Urothelium cell line (cell line): ENCODE results near the gene MRTFB.
"Not testable (repeated sequence)": the region's sequence is repeated elsewhere in the genome, so short reads cannot be mapped to it uniquely, and the experiment has no call there.

ENCODE experiments used
- DNase-seq: peaks from one replicate; pipeline ENCODE4 v3.0.0; 2011; ENCODE audit warnings: low spot score, mixed read lengths
- FAIRE-seq: peaks from 2 replicates; lab custom pipeline; 2011; peaks lifted over from hg19 to GRCh38; lab: Jason Lieb, UNC

The MRTFB gene

DNA sequence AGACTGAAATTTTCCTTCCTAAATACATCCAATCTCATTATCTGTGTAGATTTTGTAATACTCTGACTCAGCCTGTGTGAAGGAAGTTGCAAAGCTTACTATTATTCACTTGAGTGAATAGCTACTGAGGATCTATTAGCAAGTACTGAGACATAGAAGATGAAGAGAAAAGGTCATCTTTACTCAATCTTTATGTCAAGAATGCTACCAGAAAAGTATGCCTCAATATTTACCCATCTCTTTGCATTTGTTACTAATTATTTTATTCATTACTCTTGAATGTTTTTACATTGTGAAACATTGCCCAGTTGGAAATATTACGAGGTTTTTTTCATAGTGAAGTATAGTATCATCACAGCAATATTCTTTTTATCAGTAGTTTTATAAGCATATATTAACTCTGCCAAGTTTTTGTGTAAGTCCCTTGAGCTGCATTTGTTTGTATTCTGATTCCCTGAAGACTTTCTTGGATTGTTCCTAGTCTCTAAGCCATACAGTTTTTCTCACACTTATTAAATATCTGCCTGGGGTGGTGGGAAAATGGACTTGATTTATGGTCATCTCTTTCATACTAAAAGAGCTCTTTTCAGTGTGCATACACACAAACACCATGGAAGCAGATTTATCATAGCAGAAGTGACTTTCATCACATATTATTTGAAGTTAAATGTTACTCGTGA is 110.4 kb downstream of the MRTFB start:
- FAIRE-seq (no peak), DNase-seq (no peak)

DNA sequence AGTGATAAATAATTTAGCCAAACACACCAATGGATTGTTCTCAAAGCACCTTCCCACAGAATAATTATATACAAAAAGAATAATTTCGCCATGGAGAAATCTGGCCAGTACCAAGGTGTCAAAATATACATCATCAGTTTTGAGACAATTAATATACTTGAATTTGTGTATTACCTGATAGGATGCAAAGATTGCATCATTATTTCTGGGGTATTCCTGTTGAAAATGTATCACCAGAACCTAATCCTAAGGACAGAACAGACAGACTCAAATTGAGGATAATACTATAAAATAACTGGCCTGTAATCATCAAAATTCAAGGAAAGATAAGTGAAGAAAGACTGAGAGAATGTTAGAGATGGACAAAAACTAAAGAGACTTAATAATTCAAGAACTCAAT is 111.9 kb downstream of the MRTFB start:
- no peak for FAIRE-seq
- DNase-seq = no peak

DNA sequence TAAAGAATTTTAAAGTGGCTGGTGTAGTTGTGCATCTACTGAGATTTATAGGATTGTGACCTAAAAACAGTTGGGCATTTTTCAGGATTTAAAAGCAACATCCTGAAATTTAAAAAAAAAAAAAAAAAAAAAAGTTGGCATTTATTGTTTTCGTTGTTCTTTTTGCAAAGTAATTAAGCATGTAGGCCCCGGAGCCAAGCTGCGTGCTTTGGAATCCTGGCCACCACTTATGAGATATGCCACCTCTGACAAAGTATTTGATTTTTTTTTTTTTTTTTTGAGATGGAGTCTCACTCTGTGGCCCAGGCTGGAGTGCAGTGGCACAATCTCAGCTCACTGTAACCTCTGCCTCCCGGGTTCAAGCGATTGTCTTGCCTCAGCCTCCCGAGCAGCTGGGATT is 112.8 kb downstream of the MRTFB start:
- FAIRE-seq, DNase-seq: not testable (repeated sequence)

DNA sequence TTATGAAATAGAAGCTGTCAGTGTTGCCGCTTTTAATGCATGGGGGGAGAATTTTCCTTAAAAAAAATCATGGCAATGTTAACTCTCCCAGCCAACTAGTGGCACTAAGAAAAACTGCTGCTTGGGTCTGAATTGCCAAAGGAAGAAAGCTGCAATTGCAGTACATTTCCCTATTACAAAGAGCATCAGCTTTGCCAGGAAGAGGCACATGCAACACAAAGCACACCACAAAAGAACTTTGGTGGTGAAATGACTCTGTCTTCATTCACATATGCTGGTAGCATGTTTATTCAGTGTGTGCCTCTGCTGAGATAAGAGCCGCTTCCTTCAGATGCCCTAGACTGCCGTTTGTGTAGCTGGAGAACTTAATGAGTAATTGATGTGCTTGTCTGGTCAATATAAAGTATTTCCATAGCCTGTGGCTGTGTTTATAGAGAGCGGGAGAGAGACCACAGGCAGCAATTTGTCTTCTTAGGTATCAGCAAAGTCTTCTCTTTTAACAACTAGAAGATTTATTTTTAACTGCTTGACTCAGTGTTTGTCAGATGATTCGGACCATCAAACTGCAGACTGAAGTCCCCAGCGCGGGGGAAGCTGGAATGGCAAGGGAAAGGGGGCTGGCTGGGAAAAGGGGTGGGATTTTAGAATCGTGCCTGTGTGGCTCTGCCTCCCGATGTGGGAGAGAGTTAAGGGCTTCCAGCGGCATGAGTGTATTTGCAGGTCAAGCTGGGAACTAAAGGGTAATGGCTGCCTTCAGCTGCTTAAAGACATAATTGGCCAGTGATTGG is 115.1 kb downstream of the MRTFB start:
- DNase-seq (peak; percentile 18), FAIRE-seq (no peak)

DNA sequence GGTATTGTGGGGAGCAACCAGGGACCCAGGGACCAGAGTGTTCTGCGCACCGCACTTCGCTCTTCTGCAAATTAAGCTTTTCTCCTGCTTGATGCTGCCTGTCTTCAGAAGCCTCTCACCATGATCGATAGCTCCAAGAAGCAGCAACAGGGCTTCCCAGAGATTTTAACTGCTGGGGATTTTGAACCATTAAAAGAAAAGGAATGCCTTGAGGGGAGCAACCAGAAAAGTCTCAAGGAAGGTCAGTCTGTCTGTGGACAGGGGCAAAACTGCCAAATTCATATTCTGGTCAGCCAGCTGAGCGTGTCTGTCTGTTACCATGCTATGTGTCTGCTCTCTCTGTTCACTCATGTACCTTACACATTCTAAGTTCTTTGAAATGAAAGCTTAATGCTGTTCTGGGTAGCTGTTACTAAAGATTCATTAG is 115.7 kb downstream of the MRTFB start:
- no peak for FAIRE-seq
- no peak for DNase-seq

DNA sequence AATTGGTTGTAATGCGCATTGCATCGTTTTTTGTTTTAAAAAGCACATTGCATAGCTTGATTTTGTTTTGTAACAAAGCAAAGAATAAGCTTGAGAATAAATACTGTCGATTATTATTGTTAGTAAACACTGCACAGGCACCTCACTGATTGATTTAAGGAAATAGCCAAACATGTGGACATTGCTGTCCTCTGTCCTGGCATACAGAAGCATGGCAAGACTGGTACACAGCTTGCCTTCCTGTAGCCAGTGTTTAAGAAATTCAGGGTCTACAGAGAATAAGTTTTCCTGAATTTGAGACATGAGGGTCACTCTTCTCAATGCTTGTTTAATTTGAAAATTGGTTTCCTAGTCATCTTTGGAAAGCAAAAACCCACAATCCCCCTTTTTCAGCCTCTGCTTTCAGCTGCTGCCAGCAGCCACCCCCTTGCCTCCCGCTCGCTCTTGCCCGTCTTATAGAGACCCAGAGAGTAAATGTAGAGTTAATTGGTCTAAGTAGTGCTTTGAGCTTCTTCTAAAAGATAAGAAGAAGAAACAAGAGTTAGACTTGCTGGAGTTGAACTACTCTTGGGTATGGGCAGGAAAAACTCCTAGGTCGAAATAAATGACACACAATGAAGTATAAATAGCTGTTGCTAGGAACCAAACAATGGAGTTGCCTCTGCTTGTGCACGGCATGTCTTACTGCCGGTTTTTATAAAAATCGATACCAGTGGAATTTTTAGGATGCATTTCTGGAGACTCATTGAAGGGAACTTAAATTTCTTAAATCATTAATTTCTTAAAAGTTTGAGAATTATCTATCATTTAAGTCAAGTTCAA is 116.6 kb downstream of the MRTFB start:
- DNase-seq = no peak
- FAIRE-seq = no peak

DNA sequence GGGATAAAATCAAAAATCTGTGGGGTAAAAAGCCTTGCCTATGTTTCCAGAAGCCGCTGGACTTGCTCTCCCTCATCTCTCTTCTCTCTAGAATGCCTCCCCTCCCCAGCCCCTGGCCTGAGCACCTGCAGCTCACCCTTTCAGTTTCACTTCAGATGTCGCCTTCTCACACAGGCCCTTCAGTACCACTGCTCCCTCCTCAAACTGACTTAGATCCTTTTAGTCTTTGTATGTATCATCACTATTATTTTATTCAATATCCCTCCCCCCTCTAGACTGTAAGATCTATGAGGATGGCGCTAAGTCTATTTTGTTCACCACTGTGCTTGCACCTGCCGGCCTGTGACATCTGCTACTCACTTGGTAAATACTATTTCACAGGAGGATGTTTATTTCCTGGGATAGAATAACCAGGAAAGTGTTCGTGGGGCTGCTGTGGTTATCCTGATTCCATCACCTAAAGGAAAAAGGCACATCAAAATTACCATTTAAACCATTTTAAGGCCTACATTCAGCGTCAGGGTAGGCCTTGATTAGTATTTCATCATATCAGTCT is 122.3 kb downstream of the MRTFB start:
- no peak for DNase-seq
- no peak for FAIRE-seq

DNA sequence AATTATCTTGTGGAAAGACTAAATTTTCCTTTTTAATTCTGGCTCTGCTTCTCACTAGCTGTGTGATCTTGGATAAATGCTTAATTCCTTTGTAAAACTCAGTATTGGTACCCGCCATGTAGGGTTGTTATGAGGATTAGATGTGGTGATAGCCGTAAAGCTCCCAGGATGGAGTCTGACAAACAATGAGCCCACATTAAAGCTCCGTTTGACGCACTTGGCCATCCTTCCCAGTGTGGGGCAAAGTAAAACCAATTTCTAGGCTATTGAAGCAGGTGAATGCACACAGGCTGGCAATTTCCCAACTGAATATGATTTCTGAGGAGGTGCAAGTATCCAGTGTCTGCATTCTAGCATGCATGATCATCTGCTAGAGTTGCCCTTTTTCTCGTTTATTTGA is 123.6 kb downstream of the MRTFB start:
- FAIRE-seq (no peak), DNase-seq (no peak)

DNA sequence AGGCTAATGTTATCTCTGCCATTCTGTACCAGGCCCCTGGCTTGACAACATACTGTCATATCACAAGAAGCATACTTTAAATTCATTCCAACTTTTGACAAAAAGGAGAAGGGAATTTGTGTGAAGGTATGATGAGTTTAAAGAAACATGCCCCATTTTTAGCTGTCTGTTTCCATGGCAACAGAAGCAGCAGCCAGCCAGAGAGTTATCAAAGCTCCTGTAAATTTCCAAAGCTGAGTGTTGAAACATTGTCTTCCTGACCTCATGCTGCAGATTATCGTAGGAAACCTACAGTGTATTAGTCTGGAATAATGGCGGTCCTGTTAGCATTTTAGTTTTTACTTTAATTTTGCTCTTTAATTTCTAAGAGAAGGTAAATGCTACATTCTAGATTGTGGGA is 124.9 kb downstream of the MRTFB start:
- DNase-seq (no peak), FAIRE-seq (no peak)

DNA sequence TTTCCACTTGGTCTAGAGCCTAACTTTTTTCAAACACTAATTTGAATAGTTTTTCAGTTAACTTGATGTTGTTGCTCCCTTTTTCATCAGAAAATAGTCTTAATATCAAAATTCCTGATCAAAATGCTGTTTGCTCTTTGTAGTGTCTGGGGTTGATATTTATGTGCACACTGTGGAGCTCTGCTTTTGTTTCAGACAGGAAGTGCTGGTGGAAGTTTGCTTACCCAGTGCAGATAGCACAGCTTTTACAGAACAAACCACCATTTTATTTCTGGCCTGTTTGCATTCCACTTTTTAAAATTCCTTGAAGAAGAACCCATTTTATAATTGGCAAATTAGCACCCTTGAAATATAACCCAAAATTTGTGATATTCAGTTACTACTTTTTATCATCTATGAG is 125.4 kb downstream of the MRTFB start:
- DNase-seq = no peak
- no peak for FAIRE-seq

DNA sequence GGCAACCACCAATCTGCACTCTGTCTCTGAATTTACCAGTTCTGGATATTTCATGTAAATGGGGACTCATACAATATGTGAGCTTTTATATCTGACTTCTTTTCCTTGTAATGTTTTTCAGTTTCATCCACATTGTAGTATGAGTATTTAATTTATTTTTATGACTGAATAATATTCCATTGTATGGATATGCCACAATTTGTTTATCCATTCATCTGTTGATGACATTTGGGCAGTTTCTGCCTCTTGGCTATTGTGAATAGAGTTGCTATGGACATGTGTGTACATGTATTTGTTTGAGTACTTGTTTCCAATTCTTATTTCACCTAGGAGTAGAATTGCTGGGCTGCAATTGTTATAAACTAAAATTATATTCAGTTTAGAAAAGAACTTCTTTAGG is 126.9 kb downstream of the MRTFB start:
- FAIRE-seq (no peak), DNase-seq (no peak)

DNA sequence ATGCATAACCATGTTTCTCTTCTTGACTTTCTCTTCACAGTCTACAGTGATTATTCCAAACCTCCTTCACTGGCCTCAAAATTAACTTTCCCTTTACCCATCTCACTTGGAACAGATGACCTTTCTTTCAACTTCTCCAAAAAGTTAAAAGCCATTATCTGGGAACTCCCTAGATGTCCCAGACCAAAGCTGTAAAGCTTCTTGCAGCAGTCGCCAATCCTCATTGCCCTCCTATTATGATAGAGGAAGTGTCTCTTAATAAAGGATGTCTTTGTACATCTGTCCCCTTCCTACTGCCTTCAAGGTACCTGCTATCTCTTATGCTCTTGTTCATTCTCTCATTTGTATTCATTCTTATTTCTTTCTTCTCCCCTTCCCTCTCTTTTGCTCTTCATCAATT is 127.5 kb downstream of the MRTFB start:
- DNase-seq (no peak), FAIRE-seq (no peak)

DNA sequence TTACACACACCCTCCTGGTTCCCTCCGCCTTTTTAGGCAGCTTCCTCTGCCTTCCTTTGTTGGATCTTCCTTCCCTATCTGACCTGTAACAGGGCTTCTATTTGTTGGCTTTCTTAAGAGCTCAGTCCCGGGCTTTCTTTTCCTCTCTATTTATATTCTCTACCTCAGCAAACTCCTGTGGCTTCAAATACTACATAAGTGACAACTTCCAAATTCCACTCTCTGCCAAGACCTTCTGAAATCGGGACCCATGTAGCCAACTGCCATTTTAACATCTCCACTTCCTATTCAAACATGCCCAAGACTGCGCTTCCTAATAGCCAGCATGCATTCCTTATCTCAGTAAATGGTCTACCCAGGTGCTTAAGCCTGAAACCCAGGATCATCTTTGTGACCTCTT is 128.1 kb downstream of the MRTFB start:
- DNase-seq = no peak
- FAIRE-seq = no peak

DNA sequence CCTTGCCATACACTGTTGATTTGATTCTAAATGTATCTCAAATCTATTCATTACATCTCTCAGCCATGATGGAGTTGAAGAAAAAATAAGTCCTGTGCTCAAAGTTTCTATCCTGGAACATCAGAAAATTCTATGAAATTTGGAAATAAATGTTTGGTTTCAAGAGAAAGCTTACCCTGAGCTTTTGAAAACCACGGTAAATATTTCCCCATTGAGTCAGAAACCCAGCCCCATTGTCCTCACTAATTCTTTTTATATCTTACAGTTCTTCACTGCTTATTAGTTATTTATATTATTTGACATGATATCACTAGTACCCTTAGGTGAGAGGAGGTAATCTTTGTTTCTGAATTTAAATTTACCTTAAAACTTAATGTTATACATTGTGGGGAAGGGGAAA is 128.5 kb downstream of the MRTFB start:
- no peak for DNase-seq
- no peak for FAIRE-seq

DNA sequence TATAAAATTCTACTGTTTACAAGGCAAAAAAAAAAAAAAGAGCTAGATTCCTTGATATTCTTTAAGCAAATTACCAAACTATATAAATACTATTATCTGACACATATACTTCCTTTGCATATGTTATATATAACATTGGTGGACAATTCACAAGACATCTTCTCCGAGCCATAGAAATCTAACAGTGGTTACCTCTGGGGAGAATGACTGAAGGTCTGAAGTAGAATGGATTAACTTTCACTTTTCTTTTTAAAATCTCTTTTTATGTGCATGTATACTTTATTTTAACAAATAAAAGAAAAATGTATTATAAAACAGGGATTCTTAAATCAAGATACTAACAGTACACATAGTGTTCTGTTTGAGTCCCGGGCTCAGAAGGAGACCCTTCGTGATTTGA is 131.0 kb downstream of the MRTFB start:
- no peak for DNase-seq
- no peak for FAIRE-seq

DNA sequence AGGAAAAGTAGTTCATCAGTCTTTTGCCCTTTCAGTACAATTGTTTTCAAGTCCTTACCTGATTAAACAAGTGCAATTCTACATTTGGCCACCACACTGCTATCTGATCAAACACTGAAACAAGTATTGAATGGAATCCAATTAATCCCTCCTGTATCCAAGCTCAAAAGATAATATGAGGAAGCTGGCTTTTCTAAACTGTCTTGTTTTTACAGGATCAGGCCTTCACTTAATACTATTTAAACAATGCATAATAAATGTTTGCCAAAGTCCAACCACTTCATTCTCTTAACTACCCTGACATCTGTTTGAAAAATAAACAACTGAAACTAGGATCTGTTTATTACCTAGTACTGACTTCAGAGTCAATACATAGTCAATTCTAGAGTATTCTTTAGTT is 131.6 kb downstream of the MRTFB start:
- DNase-seq (no peak), FAIRE-seq (no peak)

DNA sequence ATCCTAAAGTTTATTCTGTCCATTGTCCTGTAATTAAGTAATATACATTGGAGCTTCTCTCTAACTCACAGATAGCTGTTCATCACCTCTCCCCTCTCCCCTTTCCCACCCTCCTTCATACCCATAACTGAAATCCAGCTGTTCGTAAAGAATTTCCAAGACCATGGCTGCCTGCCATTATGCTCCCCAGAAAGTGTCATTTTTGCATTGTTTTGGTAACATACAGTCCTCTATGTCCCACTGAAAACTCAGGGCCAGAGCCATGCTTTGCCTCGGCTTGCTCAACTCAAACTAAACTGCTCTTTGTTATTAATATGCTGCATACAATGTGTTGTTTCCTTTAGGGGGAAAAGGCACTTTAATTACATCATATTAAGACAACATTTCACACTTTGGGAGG is 132.0 kb downstream of the MRTFB start:
- no peak for FAIRE-seq
- no peak for DNase-seq

DNA sequence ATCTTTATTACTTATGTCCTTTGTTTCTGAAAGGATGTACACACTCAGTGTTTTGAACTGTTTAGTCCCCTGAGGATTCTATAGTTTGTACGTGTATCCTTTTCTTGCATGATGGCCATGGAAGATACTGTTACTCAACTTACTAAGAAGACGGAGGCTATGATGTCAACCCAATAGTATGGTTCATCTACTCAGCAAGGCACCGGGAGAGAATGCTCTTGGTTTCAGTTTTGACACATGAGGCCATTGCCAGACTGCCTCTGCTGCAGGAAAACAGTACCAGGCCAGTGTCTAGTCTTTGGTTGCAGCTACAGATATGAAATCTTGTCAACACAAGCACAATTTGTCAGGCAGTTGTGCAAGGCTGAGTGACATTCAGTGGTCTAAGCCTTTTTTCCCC is 134.5 kb downstream of the MRTFB start:
- DNase-seq (no peak), FAIRE-seq (no peak)

DNA sequence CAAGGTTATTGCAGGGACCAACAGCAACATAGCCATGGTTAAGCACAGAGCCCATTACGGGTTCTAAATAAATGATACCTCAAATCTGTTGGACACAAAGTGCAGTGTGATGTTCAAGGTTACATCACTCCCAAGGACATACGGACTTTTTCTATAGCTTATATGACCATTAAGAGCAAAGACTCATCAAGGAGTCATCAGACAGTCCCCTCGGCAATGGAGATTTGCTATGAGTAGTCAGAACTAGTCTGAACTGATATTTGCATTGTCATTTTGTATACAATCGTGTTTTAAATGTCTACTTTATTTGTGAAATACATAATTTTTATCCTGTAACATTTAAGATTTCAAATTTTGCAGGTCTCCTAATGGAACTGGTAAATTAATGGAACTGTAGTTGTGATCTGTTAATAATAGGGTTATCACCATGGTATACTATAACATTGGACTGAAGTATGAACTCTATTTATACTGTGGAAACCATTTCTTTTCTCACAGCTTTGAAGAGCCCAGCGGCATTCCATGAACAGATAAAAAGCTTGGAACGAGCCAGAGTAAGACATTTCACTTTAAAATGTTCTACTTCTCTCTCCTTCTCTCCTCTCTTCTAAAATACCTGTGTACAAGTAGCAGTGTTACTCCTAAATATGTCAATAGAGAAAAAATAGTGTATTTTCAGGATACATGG is 140.9 kb downstream of the MRTFB start:
- no peak for FAIRE-seq
- no peak for DNase-seq

DNA sequence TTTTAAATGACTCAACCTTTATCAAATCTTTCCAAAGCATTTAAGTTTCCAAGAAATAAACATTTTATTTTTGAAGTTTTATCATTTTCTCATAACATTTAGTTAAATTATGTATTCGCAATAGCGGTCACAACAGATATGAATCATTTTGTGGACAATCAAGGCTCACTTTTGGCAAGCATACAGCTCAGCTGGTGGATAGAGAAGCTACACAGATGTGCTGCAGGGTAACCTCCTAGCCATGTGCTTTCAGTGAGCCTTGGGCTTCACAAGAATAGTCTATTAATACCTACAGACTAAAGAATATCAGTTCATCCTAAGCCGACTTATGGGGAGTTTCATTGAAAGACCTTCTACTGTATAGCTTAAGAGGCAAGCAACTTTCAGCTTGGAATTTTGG is 144.8 kb downstream of the MRTFB start:
- DNase-seq (no peak), FAIRE-seq (no peak)

DNA sequence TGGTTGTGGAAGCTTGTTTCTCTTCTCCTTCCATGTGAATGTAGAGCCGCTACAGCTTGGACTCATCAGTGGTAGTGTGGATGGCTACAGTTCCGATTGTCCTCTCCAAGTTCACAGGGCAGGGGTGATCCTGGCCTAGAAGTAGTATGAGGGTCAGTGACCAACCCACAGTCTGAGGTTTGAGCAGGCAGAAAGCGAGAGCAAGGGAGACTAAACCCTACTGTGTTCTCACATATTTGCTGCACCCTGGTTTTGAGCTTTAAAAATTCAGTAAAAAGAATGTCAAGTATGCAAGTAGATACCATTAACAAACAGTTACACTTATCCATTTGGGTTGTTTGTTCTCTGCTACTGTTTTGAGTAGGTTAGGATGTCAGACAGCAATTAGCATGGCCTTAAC is 148.9 kb downstream of the MRTFB start:
- FAIRE-seq = no peak
- no peak for DNase-seq
